ENCODE data around the gene TENM4.
"Not testable (repeated sequence)": the region's sequence is repeated elsewhere in the genome, so short reads cannot be mapped to it uniquely, and the experiment has no call there.

The TENM4 gene

DNA sequence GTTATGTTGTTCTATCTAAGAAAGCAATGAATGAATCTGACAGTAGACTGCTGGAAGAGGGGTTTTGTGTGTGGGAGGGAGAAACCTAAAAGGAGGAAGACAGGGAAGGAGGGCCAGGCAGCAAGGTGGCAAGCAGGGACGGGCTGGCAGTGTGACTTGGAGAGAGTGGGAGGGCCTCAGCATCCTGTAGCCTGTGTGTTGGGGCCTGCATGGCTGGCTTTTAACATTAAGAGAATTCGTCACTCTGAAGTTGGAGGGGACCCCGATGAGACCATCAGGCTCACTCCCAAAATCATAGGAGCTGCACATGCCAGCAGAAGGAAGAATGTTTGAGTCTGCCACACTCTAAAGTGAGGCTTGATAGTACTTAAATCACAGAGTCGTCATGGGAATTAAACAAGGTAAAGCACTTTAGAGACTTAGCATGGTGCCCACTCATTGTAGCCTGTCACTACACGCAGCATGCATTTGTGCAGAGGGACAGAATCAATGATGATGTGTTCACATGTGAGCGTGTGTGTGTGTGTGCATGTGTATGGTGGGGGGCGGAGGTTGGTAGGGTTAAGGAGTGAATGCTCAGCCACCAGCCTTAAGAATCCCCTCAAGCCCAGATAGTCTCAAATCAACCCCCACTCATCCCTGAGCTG, 199.5 kb downstream of the TENM4 start:
- DNase-seq, result no peak

DNA sequence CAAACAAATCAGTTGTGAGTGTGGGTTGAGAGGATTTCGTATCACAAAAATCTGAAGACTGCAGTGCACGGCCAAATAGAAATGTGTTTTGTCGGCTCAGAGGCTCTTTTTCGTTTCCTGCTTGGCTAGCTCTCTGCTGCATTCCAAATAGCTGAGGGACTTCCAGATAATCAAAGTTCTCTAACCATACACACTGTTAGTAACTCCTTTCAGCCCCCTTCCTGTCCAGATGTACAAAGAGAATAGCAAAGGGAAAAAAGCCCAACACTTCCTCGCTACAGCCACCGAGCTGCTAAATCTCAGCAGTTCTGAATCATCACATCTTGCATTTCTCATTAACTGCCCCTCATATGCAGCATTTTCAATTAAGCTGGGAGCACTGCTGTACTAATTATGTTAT, 203.1 kb downstream of the TENM4 start:
- no peak for DNase-seq

DNA sequence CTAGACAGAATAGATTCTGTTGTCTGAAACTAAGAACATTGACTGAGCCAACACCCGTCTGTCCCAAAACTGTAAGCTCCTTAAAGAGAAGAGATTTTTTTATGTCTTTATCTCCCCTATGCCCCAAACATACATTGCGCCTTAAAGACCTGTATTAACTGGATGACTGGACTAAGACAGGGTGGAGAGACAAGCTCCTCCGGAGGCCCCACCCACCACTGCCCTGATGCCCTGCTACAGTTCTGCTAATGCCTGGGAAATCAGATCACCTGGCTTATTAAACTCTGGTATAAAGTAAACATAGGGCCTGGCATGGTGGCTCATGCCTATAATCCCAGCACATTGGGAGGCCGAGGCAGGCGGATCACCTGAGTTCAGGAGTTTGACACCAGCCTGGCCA, 203.7 kb downstream of the TENM4 start:
- DNase-seq, result no peak

DNA sequence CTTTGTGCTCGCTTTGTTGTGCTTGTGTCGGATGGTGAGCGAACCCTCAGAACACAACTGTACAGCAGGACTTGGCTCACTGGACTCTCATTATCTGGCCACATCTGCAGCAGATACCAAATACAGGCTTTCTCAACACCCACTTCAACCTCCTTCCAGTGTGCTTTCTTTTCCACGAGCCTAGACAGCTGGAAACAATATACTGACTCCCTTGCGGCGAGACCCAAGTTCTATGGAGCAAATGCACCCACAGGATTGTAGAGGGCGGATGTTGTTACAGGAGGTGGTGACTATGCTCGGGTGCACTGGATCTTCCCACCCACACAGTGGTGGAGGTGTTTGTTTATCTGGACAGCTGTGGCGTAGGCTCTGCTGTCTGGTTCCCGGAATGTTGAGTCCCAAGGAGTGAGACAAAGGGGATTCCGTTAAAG, 204.3 kb downstream of the TENM4 start:
- no peak for DNase-seq

DNA sequence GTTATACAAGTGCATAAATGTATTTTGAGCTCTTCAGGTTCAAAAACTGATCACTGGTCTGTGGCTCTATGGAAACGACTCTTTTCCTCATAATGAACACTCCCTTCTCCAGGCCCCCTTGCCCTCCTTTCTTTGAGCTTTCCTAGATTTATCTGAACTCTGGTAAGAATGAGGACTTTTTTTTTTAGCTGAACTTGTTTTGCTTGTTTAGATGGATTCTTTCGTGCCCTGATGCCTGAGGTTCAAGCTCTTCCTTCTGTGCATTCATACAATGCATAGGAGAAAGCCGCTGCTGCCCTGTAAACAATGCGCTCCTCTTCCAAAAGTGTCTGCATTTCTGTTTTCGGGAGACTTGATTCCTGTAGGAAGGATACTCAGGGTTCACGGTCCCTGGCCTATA, 205.1 kb downstream of the TENM4 start:
- no peak for DNase-seq

DNA sequence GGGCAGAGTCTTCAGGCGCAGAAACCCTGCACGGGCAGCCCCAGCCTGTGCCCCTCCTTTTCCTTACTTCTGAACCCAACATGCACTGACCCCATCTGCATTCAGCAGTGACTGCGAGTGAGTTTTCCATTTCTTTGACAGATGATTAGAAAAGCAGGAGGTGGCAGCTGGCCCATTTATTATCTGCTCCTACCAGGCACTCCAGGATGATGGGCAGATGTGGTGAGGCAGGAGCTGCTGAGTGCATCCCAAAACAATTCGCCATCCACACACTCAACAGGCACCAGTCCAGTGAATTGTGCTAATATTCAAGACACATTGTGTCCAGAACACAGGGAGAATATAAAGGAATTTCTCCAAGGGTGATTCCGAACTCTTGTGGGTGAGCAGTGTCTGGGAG, 208.5 kb downstream of the TENM4 start:
- no peak for DNase-seq

DNA sequence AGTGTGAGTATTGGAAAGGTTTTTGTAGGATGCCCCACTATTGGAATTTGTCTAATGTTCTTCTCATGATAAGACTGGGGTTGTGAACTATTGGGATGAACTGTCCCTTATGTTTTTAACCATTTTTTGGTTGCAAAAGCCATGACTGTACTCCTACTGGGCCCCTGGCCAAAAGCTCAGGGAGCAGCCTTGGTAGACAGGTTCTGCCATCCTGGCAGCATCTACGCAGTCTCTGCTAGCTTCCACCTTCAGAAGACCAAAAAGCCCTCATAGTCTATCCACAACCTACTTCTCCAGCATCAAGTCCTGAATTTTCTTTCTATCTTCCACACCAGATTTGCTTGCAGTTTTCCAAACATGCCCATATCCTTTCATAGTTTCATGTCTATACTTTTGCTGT, 211.8 kb downstream of the TENM4 start:
- DNase-seq, result no peak

DNA sequence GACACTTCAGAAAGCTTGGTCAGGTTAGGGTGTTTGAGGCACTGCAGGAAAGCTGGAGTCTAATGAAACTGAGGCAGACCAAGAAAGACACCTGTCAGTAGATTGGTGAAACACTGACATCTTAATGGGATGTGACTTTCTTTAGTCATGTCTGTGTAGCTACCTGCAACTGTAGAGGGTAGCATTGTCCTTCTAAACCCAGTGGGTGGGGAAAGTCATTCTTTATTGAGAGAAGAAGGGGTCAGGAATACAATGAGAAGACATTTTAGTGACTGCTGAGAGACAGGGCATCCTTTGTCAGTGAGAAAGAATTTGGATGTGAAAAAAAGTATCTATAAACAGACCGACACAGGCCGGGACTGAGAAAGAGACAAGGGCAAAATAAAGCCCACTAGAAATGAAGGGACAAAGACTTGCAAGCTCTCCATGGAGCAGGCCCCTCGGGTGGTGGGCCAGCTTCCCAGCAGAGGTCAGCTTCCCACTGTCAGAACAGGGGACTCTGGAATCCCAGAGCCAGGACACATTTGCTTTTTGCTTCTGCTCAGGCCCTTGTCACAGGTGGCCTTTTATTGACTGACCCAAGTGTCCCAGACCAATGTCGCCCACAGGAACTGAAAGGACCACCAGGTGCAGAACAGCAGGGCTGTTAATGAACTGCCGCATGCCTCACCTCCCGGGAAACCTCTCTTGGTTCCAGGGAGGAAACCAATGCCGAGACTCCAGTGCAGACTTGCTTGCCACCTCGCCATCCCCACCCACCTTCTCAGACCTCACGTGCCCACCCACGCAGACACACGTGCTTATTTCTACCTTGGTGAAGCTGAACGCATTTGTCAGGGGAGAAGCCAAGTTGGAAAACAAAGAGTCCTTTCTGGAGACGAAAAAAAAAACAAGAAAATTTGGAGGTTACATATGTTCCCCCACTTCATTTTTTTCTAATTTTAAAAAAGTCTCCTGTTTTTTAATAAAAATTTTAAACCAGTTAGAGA, 212.8 kb downstream of the TENM4 start:
- DNase-seq, result no peak

DNA sequence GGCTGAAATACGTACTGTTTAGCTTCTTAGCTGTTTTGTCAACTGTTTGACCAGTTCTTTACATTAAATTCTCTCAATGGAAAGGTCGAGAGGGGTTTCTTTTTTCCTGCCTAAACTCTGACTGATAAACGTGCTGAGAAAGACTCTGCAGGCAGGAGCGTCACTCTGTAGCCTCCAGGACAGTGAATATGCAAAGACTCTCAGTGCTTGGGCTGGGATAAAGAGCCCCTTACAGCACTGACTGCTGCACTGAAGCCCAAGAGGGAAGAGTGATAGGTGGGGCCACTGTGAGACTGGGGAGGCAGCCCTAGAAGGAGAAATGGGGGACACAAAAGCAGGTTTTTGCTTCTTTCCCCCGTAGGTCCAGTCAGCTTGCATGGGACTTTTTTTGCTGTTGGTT, 213.5 kb downstream of the TENM4 start:
- no peak for DNase-seq

DNA sequence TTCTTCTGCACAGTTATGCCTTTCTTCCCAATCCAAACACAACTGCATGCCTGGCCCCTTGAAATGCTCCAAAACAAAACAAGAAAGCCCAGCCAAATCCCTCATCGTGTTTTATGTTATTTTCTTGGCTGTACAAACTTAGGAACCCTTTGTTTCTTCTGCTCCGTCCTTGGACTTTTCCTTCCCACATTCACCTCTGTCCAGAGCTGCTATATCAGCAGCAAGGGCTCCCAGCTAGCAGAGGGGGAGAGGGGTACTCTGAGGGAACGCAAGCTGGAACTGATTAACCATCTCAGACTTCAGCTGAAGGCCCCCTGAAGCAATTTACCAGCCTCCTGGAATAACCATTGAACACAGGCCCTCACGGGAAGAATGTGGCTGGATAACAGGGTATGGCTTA, 214.7 kb downstream of the TENM4 start:
- DNase-seq, result no peak

DNA sequence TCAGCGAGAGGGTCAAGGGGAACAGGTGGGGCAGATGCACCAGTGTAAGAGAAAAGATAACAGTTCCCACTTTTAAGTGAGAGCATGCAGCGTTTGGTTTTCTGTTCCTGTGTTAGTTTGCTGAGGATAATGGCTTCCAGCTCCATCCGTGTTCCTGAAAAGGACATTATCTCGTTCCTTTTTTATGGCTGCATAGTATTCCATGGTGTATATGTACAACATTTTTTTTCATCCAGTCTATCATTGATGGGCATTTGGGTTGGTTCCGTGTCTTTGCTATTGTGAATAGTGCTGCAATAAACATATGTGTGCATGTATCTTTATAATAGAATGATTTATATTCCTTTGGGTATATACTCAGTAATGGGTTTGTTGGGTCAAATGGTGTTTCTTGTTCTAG, 218.7 kb downstream of the TENM4 start:
- not testable (repeated sequence) for DNase-seq

DNA sequence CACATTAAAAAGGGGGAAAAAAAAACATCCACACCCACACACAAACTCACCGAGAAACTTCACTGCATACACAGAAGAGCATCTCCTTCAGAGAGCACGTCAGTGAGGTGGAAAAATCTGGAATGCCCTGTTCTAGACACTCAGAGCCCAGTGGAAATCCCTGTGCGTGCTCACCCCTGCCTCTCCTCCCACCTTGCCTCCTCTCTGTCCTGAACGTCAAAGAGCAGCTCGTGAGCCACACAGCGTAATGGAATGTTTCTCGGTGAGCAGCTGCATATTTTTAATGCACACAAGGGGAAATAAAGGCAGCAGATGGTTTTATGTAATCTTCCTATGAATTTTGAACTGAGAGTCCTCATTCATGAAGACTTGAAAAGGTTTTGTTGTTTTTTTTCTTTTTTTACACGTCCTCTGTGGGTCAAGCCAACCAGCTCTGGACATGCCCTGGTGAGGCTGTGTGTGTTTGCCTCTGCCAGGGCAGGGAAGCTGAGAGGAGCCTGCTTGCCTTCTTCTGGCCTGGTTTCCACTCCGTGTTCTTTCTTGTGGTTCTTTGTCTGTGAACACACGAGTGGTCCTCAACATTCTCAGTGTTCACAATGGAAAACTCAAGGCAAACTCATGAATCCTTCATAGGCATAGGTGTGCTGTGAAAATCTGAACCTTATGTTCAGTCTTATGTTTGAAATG, 219.2 kb downstream of the TENM4 start:
- no peak for DNase-seq

DNA sequence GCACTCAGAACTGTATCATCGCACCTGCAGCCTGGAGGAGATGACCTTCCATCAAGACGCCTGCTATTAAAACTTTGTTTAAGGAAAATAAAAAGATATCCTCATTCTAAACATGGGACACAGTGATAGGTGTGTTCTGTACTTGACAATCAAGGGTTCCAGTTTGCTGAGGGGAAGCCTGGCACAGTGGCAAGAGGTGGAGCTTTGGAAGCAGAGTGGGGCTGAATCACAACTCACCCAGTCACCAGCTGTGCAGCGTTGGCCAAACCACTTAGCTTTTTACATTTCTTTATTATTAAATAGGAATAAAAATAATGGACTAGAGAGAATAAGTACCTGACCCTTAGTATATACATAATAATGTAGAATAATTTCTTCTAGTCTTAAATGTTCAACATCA, 220.7 kb downstream of the TENM4 start:
- DNase-seq, result no peak

DNA sequence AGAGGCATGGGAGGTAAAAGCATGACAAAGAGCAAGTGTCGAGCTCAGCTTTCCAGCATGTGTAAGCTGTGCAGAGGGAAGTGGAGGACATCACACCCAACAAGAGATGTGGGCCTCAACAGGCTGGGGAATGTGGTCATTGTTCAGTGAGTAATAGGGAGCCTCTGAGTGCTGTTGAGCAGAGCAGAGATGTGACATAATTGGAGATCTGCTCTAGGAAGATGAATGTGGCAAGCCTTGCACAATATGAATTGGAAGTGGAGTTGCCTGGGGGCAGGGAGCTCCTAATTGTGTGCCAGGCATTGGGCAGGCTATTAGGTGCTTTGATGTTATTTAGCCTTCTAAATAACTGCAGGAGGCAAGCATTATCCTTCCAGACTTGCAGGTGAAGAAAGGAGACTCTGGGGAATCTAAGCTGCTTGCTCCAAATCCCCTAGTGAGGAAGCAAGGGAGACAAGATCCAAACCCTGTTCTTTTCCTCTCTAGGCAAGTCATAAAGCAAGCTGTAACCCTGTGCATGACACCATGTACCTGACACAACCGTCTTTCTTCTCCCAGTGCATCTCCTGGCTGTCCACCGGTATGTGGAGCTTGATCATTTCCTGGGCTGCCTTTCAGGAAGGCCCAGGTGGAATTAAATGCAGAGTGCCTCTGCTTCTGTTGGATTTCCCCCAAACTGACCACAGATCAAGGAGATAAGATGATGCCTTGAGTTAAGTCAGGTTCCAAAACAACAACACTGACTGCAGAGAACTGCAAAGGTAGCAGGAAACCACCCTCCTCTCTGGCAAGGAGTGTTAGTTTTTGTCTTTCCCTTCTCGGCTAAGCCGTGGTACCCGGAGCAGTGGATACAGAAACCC, 221.4 kb downstream of the TENM4 start:
- DNase-seq, result no peak

DNA sequence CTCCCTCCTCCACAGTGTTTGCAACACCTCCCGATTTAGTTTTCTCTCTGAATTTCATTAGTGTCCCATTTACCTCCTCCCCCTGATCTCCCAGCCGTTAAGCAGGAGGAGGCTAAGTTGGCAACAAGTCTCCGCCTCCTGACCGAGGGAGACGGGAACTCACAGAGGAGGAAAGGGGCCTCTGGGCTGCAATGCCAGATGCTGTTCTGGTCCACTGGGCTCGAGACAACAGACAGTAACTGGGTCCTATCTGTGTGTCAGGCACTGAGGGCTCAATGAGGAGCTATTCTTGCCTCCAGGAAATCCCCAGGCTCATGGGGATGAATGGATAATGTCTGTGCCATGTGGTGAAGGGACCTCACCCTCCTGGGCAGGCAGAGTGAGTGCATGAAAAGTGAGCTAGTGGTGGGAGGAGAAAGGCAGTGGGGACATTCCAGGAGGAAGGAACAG, 228.1 kb downstream of the TENM4 start:
- DNase-seq, result no peak

DNA sequence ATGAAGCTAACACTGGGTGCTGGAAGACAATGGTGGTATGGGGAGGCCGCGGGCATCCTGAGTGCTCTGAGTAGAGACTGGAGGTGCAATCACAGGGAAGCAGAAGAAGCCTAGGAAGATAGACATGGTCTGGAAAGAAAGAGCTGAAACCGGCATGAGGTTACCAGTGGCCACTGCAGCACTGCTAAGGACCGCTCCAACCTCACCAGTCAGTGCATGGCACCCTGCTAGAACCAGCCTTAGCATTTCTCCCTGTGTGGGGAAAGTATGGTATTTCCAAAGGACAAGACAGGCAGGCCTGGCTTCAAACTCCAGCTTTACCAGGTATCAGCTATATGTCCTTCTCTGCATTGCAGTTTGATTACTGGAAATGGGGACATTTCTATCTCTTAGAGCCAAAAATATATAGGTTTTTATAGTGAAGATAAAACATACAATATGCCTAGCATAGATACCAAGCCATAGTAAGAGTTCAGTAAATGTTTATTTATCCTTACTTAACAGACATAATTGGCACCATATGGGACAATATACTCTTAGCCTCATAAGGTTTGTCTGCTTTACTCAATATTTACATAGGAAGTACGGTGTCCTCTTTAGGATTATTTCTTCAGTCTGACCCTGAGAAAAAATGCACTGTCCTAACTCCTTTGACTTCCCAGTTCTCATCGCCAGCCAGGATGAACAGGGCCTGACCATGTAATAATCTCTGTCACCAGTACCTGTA, 231.1 kb downstream of the TENM4 start:
- no peak for DNase-seq

DNA sequence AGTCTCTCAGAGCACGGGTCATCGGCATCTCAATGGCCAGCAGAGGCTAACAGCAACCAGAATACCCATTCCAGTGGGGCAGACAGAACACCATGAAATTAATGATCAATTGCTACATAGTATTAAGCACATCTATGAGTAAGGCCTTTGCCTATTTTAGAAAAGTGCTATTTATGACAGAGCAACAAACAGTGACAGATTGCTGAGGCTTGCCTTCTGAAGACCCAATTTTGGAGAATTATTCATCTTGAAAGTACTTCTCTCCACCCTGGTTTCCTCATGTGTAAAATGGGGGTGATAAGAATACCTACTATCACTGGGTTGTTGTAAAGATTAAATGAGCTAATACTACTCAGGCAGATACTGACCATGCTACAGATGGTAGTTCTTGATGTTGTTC, 232.7 kb downstream of the TENM4 start:
- no peak for DNase-seq

DNA sequence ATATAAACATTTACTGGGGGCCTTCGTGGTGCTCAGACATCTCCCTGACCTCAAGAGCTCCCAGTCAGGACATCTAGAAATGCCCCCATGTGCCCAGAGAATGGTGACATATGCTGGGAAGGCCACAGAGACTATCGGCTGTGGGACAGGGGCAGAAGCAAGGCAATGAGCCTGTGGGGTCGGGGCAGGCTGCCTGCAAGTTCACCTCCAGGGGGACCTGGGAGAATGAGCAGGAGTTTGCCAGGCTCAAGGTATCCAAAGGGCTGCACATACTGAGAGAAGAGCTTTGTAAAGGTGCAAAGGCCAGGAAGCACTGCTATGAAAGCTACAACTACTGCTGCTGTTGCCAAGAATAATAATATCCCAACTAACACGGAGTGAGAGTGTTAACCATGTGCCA, 233.9 kb downstream of the TENM4 start:
- no peak for DNase-seq

DNA sequence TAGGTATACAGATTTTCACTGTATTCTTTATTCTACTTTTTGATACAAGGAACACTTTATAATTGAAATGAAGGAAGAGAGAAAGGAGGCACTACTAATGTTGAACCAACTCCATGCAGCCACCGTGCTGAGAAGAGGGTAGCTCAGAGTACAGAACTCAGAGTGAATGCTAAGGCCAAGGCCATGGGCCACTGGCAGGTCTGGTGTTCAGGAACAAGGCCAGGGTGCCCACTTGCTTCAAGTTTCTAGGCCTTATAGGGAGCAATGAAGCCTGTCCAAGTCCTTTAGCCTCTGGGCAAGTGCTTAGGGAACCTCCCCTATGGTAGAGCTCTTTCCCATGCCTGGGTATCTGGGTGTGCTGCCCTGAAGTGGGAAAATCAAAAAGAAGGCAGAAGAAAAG, 235.0 kb downstream of the TENM4 start:
- DNase-seq, result no peak

DNA sequence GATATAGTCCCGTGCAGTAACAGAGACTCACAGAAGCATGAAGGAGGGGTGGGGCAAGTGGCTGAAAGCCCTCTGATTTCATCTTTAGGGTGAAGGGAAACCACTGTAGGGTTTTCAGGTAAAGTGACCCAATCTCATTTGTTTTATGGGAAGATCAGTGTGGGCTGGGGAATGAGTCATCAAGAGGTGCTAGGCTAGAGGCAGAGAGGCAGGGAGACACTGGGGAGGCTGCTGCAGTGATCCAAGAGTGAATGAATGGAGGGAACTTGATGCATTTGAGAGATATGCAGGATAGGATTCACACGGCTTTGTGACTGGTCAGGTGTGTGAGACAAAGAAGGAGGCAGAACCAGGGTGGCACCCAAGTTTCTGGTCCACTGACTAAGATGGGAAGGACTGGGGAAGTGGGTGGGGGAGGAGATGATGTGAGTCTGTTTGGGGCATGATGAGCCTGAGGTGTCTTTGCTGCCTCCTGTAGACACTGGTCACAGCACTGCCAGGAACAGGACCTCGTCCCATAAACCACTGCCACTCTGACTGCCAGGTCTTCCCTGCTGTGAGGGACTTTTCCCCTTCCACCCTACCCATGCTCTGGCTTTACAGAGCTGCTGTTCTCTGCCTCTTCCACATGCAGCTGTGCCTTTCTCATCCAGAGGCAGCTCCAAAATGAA, 239.0 kb downstream of the TENM4 start:
- DNase-seq, result no peak

DNA sequence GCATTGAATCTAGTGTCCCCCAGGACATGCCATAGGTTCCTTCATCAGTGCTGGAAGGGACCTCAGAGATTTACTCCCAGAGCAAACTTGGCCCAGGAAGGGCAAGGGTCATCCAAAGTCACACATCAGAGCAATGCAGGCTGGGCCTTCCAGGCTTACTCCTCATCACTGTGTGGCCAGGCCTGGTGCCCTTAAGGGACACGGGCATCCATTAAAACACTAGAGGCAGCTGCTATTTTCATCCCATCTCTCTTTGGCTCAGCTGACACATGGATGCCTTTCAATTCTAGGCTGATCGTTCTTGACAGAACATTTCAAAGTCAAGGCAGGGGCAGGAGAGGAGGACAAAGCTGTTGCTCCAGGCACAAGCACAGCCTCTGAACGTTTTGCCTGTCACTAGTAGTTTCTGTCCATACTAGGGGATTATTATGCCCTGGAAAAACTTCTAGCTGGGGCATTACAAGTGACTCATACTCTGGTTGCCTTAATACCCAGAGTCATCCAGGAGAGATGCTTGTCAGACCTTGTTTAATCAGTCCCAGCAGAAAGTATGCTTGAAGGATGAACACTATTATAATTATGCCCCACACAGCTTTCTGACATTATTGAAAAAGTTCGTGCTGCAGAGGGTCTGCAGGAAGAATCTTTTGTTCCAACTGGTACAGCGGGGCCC, 240.3 kb downstream of the TENM4 start:
- DNase-seq, result no peak
